CD1c-positive myeloid dendritic cell (primary cell): ENCODE data around the gene BCAN.

Experiments used
- DNase-seq: peaks from one replicate; pipeline ENCODE4 v3.0.0-alpha.2; 2016; ENCODE audit errors: extremely low spot score

The BCAN gene

DNA sequence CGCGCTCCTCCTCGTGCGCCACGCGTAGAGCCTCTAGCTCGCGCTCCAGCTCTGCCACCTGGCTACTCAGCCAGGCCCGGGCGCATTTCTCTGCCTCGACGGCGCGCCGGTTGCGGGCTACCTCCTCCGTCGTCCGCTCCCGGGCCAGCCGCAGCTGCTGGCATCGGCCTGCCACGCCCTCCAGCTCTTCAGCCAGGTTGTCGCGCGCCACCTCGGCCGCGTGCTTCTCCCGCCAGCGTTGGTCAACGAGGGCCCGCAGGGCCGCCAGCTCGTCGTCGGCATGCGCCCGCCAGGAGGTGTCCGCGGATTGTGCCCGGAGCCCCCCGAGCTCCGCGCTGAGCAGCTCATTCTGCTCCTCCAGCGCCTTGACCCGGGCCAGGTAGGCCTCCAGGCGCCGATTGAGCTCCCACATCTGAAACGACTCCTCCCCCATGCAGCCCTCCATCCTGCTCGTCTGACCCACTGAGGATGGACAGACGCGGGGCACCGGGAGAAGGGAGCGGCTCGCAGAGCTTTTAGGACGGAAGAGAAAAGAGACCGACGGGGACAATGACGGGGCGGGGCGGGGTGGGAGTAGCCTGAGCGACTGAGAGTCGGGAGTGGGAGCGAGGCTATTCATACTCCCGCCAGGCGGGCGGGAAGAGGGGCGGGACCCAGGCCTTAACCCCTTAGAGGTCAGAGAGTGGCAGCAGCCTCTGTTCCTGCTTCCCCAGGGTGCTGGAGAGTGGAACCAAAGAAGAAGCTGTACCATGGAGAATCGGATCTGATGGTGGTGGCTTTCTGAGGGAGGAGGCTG is 35.1 kb downstream of the BCAN start, which contains the start of gene NES:
Gene NES (minus strand): TSS at position 588 of the 796 bp plus-strand sequence. CDS start 143 bp downstream, at position 445.
- no peak for DNase-seq

DNA sequence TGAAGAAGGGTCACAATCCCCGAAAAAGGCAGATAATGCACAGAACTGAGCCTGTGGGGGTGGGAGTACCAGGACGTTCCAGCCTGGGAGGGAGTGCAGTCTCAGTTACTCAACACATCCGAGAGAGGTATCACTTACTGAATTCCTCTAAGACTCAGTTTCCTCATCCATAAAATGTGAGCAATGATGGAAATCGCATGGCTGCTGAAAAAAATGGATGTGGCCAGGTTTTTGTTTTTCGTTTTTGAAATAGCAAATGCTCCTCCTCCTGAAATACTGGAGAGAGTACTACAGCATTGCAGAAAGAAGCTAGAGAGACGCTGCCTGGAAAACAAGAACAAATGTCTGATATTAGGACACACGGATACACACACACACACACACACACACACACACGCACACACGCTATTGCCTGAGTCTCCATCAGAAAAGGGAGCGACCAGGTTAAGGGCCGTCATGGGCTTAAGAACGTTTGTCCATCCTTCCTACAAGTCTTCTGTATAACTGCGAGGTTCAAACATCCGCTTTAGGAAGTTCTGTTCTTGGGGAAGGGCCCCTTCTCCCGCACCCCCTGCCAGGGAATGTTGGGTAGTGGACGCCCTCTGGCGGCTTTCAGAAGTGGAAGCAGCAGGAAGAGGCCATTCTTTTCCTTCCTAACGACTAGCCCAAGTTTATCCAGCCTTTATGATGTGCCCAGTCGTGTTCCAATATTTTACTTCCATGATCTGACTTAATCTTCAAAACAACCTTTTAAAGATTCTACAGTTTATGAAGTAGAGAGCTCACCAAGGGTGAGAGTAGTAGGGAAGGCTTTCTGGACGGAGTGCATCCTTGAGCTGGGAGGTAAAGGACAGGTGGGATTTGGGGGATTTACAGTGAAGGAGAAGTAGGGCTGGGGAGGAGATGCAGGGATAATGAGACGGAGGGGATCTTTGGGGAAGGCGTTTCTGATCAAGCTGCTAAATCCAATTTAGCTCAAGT is 36.0 kb downstream of the BCAN start:
- peak; percentile 62 for DNase-seq

DNA sequence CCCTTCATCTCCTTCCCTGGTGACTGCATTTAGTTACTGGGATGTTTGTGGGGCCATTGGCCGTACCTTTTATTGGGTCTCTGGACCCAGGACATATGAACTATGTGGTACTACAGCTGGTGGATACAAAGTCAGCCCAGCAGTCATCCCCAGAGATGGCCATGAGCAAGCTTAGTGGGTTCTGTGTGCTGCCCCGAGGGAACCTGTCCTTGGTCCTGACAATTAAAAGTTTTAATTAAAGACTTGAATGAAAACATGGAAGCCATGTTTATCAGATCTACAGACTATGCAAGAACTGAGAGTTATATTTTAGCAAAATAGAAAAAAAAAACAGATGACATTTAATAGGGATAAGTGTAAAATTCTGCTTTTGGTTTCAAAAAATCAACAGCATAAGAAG is 38.1 kb downstream of the BCAN start:
- no peak for DNase-seq

DNA sequence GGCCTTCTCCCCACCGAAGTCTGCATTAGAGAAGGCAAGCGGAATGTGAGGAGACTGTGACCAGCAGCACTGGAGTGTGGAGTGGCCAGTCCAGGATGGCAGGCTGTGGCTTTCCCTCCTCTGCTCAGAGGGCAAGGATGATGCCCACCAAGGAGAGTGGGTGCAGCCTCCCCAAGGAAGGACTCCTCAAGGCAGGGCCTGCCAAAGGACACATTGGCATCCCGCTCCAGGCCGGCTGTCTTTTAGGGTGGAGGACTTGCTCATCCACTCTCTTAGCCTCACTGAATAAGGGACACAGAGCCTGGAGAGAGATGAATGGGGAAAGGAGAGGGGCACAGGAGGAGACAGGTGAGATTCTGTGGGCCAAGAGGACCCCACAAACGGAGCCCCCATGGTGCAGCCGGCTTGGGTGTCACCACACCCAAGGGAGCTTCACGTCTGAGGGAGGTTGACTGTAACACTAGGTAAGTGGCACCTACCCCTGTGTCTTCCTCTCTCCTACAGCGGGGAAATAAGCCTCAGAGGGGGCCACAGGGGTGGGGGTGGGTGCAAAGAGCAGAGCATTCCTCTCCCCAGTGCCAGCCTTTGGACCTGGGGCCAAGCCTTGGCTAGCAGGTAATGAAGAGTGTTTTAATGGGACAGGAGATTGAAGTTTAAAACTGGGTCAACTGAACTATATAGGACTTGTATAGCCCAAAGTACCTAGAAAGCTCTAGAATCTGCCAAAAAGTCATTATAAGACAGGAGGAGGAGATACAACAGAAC is 39.5 kb downstream of the BCAN start:
- no peak for DNase-seq

DNA sequence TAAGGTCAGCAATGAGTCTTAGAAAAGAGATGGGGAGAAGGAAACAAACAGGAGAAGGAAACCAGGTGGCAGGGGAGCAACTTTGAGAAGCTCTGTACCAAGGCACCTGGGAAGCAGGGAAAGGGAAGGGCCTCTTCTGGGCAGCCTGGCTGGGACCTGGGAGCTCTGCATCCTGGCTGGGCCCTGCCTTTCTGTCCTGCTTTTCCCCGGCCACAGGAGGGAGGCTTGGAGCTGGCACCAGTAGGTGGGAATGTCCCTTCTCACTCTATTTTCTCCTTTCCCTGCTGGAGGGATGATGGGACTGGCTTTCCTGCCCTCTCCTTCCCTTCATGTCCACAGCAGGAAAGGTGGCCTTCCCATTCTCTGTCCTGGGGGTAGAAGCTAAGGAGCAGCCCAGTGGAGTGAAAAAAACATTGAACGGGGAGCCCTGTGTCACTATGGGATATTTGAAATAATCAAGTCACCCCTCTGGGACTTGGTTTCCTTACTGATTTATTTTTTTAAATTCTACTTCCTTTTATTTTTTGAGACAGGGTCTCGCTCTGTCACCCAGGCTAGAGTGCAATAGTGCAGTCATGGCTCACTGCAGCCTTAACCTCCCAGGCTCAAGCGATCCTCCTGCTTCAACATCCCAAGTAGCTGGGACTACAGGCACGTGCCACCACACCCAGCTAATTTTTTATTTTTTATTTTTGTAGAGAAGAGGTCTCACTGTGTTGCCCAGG is 40.4 kb downstream of the BCAN start:
- no peak for DNase-seq

DNA sequence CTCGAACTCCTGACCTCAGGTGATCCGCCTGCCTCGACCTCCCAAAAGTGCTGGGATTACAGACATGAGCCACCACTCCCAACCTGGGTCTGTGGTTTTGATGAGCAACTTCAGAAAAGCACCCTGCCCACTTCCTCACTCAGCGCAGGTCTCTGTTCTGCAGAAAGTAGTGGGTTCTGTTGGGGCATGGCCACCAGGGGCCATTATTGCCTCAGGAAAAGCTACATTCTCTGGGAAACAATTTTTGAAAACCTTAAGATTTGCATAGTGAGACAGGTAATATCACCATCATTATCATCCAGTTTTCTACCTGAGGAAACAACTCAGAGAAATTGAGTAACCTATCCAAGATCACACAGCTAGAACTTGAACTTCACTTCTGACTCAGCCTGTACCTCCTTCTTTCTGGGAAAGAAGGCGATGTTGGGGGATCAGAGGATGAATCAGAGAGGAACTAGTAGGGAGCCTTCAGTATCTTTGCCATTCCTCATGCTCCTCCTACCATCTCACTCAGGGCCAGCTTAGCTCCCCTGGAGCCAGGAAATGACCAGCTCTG is 42.4 kb downstream of the BCAN start:
- peak; percentile 52 for DNase-seq

DNA sequence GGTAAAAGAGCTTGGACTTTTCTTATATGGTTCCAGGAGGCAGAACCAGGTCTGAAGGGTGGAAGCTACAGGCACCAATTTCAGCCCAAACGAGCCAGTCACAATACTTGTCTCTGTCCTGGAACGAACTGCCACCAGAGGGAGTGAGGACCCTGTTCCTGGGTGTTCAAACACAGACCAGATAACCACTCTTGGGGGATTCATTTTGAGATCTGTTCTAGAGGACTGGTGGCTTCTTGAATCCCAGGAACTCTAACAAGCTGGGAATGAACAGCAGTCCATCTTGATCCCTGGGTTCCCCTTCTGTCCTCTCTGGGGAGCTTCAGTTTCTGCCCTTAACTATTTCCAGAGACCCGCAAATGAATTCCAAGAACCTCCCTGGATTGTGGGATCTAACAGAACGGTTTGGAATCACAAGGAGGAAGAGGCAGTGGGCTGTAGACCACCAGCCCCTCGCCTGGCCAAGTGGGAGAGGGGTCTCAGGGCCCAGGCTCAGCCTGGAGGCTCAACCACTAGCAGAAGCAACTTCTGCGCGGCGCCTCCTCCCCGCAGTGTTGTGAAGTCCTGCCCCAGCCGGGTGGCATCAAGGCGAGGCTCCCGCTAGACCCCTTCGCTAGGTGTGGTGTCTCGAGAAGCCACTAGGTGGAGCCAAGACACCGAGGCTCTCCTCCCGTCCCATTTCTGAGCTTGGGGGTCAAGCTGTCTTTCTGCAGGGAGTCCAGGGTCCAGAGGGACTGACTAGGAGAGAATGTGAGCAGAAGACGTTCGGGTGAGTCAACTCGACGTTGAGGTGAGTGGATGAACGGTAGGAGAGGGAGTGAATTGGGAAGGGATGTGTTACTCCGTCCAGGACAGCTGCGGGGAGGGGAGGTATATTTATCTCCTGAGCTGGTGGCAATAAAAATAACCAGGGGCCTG is 47.4 kb downstream of the BCAN start:
- peak; percentile 84 for DNase-seq

DNA sequence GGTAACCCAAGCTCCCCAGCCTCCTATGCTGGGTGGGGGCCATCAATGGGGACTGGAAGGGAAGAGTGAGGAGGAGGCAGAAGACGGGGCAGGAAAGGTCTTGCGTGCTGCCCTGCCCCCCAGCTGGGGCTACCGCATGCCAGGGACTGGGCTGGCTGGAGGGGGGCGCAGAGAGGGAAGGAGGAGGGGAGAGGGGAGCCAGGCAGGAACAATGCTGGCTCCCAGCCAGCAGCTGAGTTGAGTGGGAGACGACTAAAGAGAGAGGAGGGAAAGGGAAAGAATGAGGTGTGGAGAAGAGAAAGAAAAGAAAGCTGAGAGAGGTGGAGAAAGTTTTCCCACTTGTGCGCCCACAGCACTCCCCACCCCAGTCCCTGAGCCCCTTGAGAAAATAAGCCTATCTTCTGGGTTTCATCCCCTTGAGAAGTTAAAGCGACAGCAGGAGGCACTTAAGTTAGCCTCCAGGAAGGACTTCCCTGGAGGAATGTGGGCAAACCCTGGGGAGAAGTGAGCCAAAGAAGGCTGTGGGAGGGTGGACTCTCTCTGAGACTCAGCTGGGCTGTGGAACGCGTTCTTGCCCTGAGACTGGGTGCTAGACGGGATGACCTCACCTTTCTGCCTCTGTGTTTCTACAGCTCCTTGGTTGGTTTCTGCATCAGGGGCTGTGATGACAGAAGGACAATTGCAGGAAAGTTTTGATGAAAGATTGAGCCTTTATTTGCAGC is 48.2 kb downstream of the BCAN start:
- DNase-seq: peak; percentile 57

DNA sequence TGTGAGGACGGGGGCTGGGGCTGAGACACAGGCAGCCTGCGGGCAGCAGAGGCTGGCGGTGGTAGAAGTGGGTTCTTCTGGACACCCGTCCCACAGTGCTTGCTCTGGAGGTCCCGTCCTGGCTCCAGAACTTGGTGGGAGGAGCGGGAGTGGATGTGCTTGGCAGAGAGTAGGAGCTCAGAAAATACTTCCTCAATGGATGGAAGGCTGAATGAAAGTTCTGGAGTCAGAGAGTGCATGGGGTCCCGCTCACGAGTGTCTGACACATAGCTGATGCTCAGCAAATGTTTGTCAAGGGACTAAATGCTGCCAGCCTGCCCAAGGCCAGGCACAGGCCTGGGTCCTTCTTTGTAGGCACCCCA is 48.7 kb downstream of the BCAN start:
- peak; percentile 42 for DNase-seq

DNA sequence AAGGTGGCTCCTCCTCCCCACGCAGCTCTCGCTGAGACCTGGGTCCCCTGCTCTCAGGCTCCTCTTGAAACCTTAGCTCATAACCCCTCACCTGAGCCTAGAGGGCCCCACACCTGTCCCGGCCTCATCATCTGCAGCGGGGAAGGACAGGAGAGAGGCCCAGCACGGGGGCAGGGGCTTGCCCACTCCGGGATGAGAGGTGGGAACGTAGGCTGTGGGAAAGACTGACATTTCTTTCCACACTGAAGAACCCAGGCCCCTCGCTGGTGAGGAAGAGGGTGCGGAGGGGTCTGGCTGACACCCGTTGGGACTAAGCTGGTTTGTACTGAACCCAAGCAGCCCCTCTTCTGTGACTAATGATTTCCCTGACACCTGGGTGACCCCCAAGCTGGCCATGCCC is 49.3 kb downstream of the BCAN start:
- no peak for DNase-seq

DNA sequence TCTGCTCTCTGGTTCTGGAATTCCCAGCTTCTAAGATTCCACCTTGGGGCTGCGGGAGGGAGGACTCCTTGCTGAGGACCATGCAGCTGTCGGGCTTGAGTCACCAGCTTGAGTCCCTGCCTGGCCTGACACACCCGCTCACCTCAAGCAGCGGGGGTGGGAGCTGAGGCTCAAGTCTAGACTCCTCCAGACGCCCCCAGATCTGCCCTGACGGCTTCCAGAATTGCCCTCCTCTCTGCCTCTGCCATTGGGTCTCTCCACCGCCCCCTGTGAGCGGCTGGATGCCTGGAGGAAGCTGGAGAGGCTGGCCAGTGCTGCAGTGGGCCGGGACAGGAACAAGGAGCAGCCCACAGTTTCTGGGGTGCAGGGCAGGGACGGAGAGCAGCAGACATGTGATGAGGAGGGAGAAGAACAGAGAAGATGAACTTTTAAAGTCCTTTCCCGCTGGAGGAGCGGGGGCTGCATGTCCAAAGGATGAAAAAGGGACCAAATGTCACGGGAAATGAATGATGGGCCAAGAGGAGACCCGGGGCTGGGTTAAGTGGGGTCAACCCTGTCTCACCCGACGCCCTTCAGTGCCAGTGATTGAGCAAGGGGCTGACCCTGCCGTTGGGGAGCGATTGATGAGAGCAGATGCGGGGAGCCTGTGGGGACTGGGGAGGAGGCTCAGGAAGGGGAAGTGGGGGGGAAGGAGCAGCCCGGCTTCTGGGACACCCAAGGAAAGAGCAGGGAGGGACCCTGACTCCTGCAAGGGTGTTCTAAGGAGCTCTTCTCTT is 49.9 kb downstream of the BCAN start:
- DNase-seq: peak; percentile 89

DNA sequence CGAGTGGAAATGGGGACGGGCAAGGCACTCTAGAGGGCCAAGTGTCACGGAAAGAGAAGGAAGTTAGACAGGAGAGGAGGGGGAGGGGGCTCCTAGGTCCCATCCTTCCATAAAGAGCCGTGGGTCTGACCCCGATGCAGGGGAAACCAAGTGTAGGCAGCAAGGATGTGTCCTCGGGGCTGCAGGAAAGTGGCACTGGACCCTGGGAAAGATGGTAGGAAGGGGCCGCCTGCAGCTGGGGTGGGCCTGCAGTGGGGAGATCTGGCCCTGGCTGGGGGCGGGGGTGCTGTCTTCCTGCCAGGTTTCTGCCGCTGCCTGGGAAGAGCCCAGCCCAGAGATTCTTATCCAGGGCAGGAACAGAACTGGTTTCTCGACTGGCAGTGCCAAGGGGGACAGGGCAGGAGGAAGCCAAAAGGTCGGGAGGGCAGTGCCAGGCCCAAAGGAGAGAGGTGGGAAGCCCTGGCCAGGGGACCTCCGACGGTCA is 50.6 kb downstream of the BCAN start:
- DNase-seq: no peak

DNA sequence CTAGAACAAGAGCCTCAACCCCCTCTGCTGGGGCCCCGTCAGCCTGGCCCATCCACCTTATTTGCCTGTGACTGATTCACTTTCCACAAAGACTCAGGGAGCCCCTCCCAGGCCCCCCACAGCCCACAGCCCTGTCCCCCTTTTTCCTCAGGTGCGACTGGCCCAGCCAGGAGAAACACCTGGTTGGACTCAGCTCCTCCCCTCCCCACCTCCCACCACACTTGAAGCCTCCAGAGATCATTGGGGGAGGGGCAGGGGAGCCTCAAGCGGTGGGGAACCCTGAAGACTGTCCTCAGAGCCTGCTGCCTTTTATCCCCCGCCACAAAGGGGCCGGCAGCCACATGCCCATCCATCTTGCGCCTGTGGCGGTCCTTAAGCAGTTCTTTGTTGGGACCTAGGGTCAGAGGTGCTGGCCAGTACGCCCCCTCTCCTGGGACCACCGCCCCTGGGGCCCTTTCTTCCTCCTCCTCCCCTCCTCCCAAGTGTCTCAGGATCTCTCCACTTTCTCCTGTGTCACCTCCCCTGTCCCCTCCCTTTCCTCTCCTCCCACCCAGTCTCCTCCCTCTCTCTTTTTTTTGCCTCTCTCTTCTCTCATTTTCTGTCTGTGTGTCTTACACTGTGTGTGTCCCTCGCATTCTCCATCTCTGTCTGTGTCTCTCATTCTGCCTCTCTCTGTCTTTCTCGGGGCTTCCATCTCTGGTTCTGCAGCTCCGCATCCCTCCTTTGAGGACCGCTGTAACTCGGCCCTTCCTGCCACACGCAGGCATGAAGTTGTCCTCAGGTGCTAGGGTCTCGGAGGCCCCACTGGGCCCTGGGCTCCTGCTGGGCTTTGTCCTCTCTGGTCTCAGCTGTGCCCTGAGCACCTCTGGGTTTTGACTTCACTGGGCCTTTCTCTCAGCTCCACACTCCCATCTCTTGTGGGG is 51.3 kb downstream of the BCAN start:
- no peak for DNase-seq

DNA sequence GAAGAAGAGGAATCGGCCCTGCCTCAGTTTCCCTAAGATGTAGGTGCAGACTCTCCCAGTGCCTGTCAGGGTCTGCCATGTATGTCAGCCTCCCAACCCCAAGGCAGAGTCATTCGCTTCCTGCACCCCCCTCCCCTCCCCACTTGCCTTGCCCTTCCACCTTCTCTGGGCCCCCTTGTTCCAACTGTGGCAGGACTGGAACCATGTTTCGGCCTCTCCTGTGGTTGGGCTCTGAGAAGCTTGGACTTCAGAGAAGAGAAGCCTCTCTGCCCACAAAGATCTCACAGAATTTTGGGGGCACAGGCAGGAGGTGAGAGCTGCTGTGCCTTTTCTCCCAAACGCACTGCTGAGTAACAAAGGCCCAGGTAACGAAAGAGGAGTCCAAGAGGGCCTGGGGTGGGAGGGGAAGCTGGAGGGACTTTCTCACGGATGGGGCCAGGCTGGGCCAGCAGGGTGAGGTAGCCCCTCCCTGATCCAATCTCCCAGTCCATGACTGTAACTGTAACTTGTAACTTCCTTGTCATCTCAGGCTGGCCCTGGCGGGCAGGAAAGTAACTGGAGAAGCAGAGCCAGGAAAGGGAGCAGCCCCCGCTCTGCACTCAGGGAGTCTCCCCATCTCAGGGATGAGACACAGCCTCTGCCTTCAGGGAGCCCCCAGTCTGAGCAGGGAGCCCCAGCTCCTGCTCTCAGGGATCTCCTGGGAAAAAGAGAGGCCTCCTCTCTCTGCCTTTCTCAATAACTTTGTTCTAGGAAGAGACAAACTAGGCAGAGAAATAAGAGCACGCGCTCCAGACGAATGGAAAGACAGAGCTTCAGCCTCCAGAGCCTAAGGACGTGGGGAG is 52.2 kb downstream of the BCAN start:
- DNase-seq: peak; percentile 22

DNA sequence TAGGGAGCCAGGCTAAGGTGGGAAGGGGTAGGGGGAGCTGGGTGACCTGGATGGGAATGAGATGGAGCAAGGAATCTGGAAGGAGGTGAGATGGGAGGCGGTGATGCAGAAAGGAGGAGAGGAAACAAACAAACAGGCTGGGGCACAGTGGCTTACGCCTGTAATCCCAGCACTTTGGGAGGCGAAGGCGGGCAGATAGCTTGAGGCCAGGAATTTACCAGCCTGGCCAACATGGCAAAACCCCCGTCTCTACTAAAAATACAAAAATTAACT is 52.7 kb downstream of the BCAN start:
- DNase-seq: no peak

DNA sequence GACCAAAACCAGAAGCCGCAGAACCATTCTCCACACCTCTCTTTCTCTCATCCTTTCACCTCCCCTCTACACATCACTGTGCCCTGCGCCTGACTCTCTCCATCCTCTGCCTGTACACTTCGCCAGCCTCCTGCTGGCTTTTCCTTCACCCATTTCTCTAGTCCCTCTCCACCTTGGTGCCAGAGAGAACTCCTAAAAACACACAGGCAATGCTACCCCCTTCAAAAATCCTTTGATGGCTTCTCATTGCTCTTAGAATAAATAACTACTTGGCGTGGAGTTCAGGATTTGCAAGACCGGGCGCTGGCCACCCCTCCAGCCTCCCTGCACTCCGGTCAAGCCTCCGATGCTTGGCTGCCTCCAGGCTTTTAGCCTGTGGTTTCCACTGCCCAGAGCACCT is 54.8 kb downstream of the BCAN start:
- DNase-seq: no peak

DNA sequence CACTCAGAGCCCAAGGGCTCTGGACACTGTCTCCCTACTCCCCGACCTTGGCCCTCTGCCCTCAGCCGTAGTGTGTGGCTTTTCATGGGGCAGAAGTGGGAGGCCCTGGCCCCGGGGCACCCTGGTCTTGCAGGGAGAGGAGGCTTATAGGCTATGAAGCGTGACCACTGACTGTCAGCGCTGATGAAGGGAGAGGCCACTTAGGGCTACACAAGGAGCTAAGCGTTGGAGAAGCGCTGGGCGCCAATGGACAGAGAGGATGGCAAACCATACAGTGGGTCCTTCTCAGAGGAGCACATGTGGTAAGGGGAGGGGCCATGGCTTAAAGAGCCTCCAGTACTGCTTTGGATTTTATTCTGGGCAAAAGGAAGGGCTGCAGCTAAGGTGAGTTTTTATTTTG is 55.6 kb downstream of the BCAN start:
- DNase-seq: no peak
